Esophagus muscularis mucosa (tissue), 4 donors: ENCODE results near the gene AVPR1A. TPM values are rescaled to one million over a fixed set of nuclear protein-coding genes. Genes with fewer than 3 reads are reported as not detected.
A peak's percentile ranks its signal among the peaks of the same experiment; 100 is the strongest.
"Not testable (repeated sequence)": the region's sequence is repeated elsewhere in the genome, so short reads cannot be mapped to it uniquely, and the experiment has no call there.

Experiments used
- DNase-seq: peaks from one replicate; pipeline ENCODE4 v3.0.0-alpha.2; 2017; ENCODE audit errors: extremely low spot score
- H3K27ac ChIP-seq, 4 donors: fragments of 200-600 bp; sonication (generic); replicated peaks in 1 of 4; 1 replicate in 3 of 4; 2 replicates in 1 of 4; pipeline ENCODE4 v1.5.1; 2016 to 2019; ENCODE audit warnings: mild to moderate bottlenecking in 1 of 4
- H3K27me3 ChIP-seq, 4 donors: fragments of 200-600 bp; sonication (generic); one replicate each; pipeline versions ENCODE4 v1.5.1 to v1.6.0; 2016 to 2019
- H3K36me3 ChIP-seq, 4 donors: fragments of 200-600 bp; sonication (generic); one replicate each; pipeline ENCODE4 v1.5.1; 2016 to 2019
- H3K4me1 ChIP-seq, 4 donors: fragments of 200-600 bp; sonication (generic); one replicate each; pipeline ENCODE4 v1.5.1; 2016 to 2019
- H3K4me3 ChIP-seq, 4 donors: fragments of 200-600 bp; sonication (generic); 1 replicate in 2 of 4; 2 replicates in 2 of 4; pipeline ENCODE4 v1.5.1; 2016 to 2019; ENCODE audit warnings: mild to moderate bottlenecking in 4 of 4, moderate library complexity in 1 of 4
- H3K9me3 ChIP-seq, 4 donors: fragments of 200-600 bp; sonication (generic); 1 replicate in 3 of 4; 2 replicates in 1 of 4; pipeline ENCODE4 v1.5.1; 2016 to 2019
- CTCF ChIP-seq, 3 experiments: fragments of 200-600 bp in 2 of 3; fragments of 450-650 bp in 1 of 3; sonication (generic) in 2 of 3; IDR thresholded peaks; one replicate each; pipeline ENCODE4 v1.5.1; 2017 to 2019; ENCODE audit warnings: antibody characterized with exemption in 3 of 3, mild to moderate bottlenecking in 2 of 3, moderate library complexity in 1 of 3
- EP300 ChIP-seq: sonication (generic); formaldehyde crosslinking; IDR thresholded peaks from one replicate; pipeline ENCODE4 v1.6.1; 2017; ENCODE audit warnings: antibody characterized with exemption
- POLR2A ChIP-seq: fragments of 450-650 bp; IDR thresholded peaks from one replicate; pipeline ENCODE4 v1.6.1; 2017; ENCODE audit warnings: antibody characterized with exemption, moderate library complexity, mild to moderate bottlenecking, low read depth
- POLR2AphosphoS5 ChIP-seq, 2 donors: sonication (generic); formaldehyde crosslinking; IDR thresholded peaks; one replicate each; pipeline ENCODE4 v1.6.1; 2017; ENCODE audit warnings: antibody characterized with exemption in 2 of 2
- WGBS: methylation state at CpG from one replicate; pipeline ENCODE4 v1.1.5; 2018; 5-methylcytosine and 5-hydroxymethylcytosine counted together
- intact Hi-C: fragments of 100-400 bp; cut with DNase I; formaldehyde crosslinking; loops from one replicate; pipeline ENCODE4 v1.15.1; 2023
- total RNA-seq, 4 donors: library from RNA; depleted of rRNA; stranded (reverse); fragments of >200 nt; gene quantifications; one replicate each; pipeline versions ENCODE4 v1.1.0 to v1.2.1, GENCODE V29; 2016

The AVPR1A gene
- 10 to 100 TPM in 1 of 4 donors, 1 to 10 TPM in 3; 1.2 to 12.9 (median 8.0) TPM for total RNA-seq

GRCh38 chr12:63150713-63151622 lies at the start of gene AVPR1A:
Gene AVPR1A, minus strand, starts transcription at chr12:63151201. Its CDS starts 365 bp downstream, at chr12:63150836.
- Histone ChIP-seq H3K4me3 (peak within 1 kb of the TSS; percentile 43 to 54 (median 45)), H3K4me1 (peaks cover 17 to 29% (median 26%) of the 10 kb centered on the region in 4 donors), H3K9me3 (no peaks in the 10 kb centered on the region), H3K36me3 (no peaks in the 10 kb centered on the region), H3K27me3 (peaks cover 0 to 79% (median 27%) of the 10 kb centered on the region in 4 donors), H3K27ac (peak within 1 kb of the TSS in 3 of 4 donors; percentile 34 to 56 (median 44))
- intact Hi-C loops: no loop called here
- 1% methylated on average over 36 of the region's 64 CpGs for WGBS
- no peak for DNase-seq
- TF ChIP-seq POLR2AphosphoS5 (IDR thresholded peaks at IDR 0.05) (peak in 1 of 2 donors; percentile 58), EP300 (no peak)

GRCh38 chr12:63196168-63196567 lies 45.2 kb upstream of the AVPR1A start:
- 84% methylated on average over 4 of the region's 7 CpGs for WGBS
- Histone ChIP-seq H3K4me3 (no peak overlapping the region), H3K27me3 (peaks cover 0 to 4% (median 0%) of the 10 kb centered on the region in 4 donors), H3K9me3 (peaks cover 0 to 6% (median 0%) of the 10 kb centered on the region in 4 donors), H3K4me1 (no peaks in the 10 kb centered on the region), H3K27ac (no peak overlapping the region), H3K36me3 (no peaks in the 10 kb centered on the region)
- intact Hi-C loops: no loop called here
- DNase-seq: no peak
- no peak for TF ChIP-seq EP300
- TF ChIP-seq POLR2A: no peak
- no peak for TF ChIP-seq CTCF (IDR thresholded peaks at IDR 0.05)
- TF ChIP-seq POLR2AphosphoS5 (IDR thresholded peaks at IDR 0.05): no peak

- Histone ChIP-seq H3K4me3 (no peak overlapping the region), H3K9me3 (peaks cover 0 to 15% (median 10%) of the 10 kb centered on the region in 4 donors), H3K27ac (no peak overlapping the region), H3K27me3 (no peaks in the 10 kb centered on the region), H3K36me3 (no peaks in the 10 kb centered on the region), H3K4me1 (no peaks in the 10 kb centered on the region)
- intact Hi-C loops: no loop called here
- TF ChIP-seq CTCF (IDR thresholded peaks at IDR 0.05): no peak
- no peak for TF ChIP-seq POLR2AphosphoS5 (IDR thresholded peaks at IDR 0.05)
- no peak for TF ChIP-seq POLR2A
- TF ChIP-seq EP300: no peak
- 68% methylated on average over 2 of the region's 2 CpGs for WGBS
- DNase-seq: no peak
Observed at GRCh38 chr12:63179224-63179623, 28.2 kb upstream of the AVPR1A start.

GRCh38 chr12:63170321-63170720 lies 19.3 kb upstream of the AVPR1A start:
- Histone ChIP-seq H3K4me3 (no peak overlapping the region), H3K4me1 (no peaks in the 10 kb centered on the region), H3K27ac (no peak overlapping the region), H3K9me3 (no peaks in the 10 kb centered on the region), H3K27me3 (no peaks in the 10 kb centered on the region), H3K36me3 (no peaks in the 10 kb centered on the region)
- DNase-seq: no peak
- intact Hi-C loops: no loop called here
- no peak for TF ChIP-seq POLR2A
- TF ChIP-seq CTCF (IDR thresholded peaks at IDR 0.05): no peak
- no peak for TF ChIP-seq POLR2AphosphoS5 (IDR thresholded peaks at IDR 0.05)
- TF ChIP-seq EP300: no peak

GRCh38 chr12:63167741-63168140 lies 16.7 kb upstream of the AVPR1A start:
- not testable (repeated sequence) for DNase-seq

More at GRCh38 chr12:63167741-63168140, 16.7 kb upstream of the AVPR1A start:
- 83% methylated on average over 6 of the region's 6 CpGs for WGBS
- H3K9me3 ChIP-seq, H3K4me1 ChIP-seq, H3K4me3 ChIP-seq, intact Hi-C loops, H3K36me3 ChIP-seq, H3K27me3 ChIP-seq, H3K27ac ChIP-seq: not testable (repeated sequence)
